Measurements from ENCODE around the gene RGS12. TPM values are rescaled to one million over a fixed set of nuclear protein-coding genes. Genes with fewer than 3 reads are reported as not detected.

The RGS12 gene
- total RNA-seq, 4 donors from 2014 or later, result 14.6 to 25.1 (median 20.9) TPM

- Histone ChIP-seq H3K36me3 (no peaks in the 10 kb centered on the region), H3K4me3 (replicated peaks in 1 of 3) (no peak within 1 kb of the TSS), H3K9me3 (no peaks in the 10 kb centered on the region), H3K27me3 (no peaks in the 10 kb centered on the region), H3K27ac (no peak within 1 kb of the TSS), H3K4me1 (peaks cover 9 to 14% of the 10 kb centered on the region in 2 donors)
- intact Hi-C loops (cut with DNase I), result no loop called here
- 87 to 92% methylated on average over 70 to 71 of the region's 72 CpGs for WGBS, 2 donors
- DNase-seq, result no peak
- TF ChIP-seq POLR2A (IDR thresholded peaks at IDR 0.05) (no peak), CTCF (IDR thresholded peaks at IDR 0.05) (no peak)
Measured at GRCh38 chr4:3248811-3249661, 43.8 kb upstream of the RGS12 start, which contains the start of gene MSANTD1. MSANTD1 (plus strand) TSS chr4:3249159; CDS start chr4:3249223, 64 bp downstream.

GRCh38 chr4:3249711-3250437, 42.9 kb upstream of the RGS12 start:
- DNase-seq, result no peak
- TF ChIP-seq CTCF (IDR thresholded peaks at IDR 0.05) (no peak), POLR2A (IDR thresholded peaks at IDR 0.05) (no peak)
- Histone ChIP-seq H3K9me3 (no peaks in the 10 kb centered on the region), H3K27ac (peak overlapping the region in 2 of 3 donors; percentile 83 to 97), H3K27me3 (no peaks in the 10 kb centered on the region), H3K4me1 (peaks cover 9 to 14% of the 10 kb centered on the region in 2 donors), H3K36me3 (no peaks in the 10 kb centered on the region), H3K4me3 (replicated peaks in 1 of 3) (no peak overlapping the region)
- 82 to 90% methylated on average over 13 to 17 of the region's 20 CpGs for WGBS, 2 donors
- intact Hi-C loops (cut with DNase I), result no loop called here

GRCh38 chr4:3250438-3250955, 42.3 kb upstream of the RGS12 start:
- H3K4me1 ChIP-seq, result peaks cover 9 to 14% of the 10 kb centered on the region in 2 donors
- H3K9me3 ChIP-seq, result no peaks in the 10 kb centered on the region
- no peaks in the 10 kb centered on the region for H3K27me3 ChIP-seq
- WGBS, 2 donors, result 46 to 61% methylated on average over 10 to 11 of the region's 14 CpGs
- no peaks in the 10 kb centered on the region for H3K36me3 ChIP-seq
- H3K4me3 ChIP-seq (replicated peaks in 1 of 3), result no peak overlapping the region
- peak overlapping the region; percentile 83 to 97 (median 86) for H3K27ac ChIP-seq
- intact Hi-C loops (cut with DNase I), result no loop called here
- peak; percentile 90 for DNase-seq
- TF ChIP-seq CTCF (IDR thresholded peaks at IDR 0.05), result no peak
- TF ChIP-seq POLR2A (IDR thresholded peaks at IDR 0.05), result peak in 1 of 2 donors; percentile 43

- no peak for TF ChIP-seq CTCF (IDR thresholded peaks at IDR 0.05)
- peak in 1 of 2 donors; percentile 58 for TF ChIP-seq POLR2A (IDR thresholded peaks at IDR 0.05)
- DNase-seq, result peak; percentile 92
- Histone ChIP-seq H3K4me3 (replicated peaks in 1 of 3) (no peak overlapping the region), H3K4me1 (peaks cover 9 to 14% of the 10 kb centered on the region in 2 donors), H3K27ac (peak overlapping the region; percentile 83 to 97 (median 86)), H3K9me3 (no peaks in the 10 kb centered on the region), H3K27me3 (no peaks in the 10 kb centered on the region), H3K36me3 (no peaks in the 10 kb centered on the region)
- intact Hi-C loops (cut with DNase I), result no loop called here
- WGBS, 2 donors, result 48 to 65% methylated on average over 8 to 19 of the region's 19 CpGs
Measured at GRCh38 chr4:3250956-3251690, 41.7 kb upstream of the RGS12 start.

Measured in thyroid gland (tissue), 4 donors.